H1 (cell line): Measurements from ENCODE around the gene AFF1. TPM values are rescaled to one million over a fixed set of nuclear protein-coding genes. Genes with fewer than 3 reads are reported as not detected.

Experiments used
- CTCF ChIA-PET: fragments of 300-600 bp; sonication (Branson Sonifier 250); formaldehyde crosslinking; loops from one replicate; lab custom pipeline; 2021; ENCODE audit not compliant: partially characterized antibody; lab: Charles Lee
- POLR2A ChIA-PET: fragments of 300-600 bp; sonication (Branson Sonifier 250); formaldehyde crosslinking; loops from one replicate; lab custom pipeline; 2021; ENCODE audit warnings: inconsistent platforms; ENCODE audit not compliant: partially characterized antibody; lab: Charles Lee
- DNase-seq, 2 experiments: peaks; one replicate each; pipeline versions ENCODE4 v3.0.0 to v3.0.0-alpha.2; 2010 to 2022; ENCODE audit warnings: low spot score in 2 of 2, low read depth in 1 of 2, mixed read lengths in 1 of 2
- FAIRE-seq: peaks from 2 replicates; lab custom pipeline; 2011; peaks lifted over from hg19 to GRCh38; lab: Jason Lieb, UNC
- H2AFZ ChIP-seq: 2 replicates; pipeline ENCODE4 v1.8.1; 2012; ENCODE audit warnings: low read length, inconsistent platforms
- H2AK5ac ChIP-seq: 2 replicates; pipeline ENCODE4 v1.6.1; 2013; ENCODE audit warnings: low read depth, low read length
- H2BK120ac ChIP-seq: replicated peaks from 2 replicates; pipeline ENCODE3; 2013; ENCODE audit warnings: low read depth, low read length, inconsistent platforms
- H2BK12ac ChIP-seq: 2 replicates; pipeline ENCODE4 v1.6.1; 2013; ENCODE audit warnings: low read depth, low read length
- H2BK15ac ChIP-seq: 2 replicates; pipeline ENCODE4 v1.6.1; 2013; ENCODE audit warnings: low read length
- H2BK20ac ChIP-seq: 2 replicates; pipeline ENCODE4 v1.6.1; 2013; ENCODE audit warnings: low read length
- H2BK5ac ChIP-seq: 2 replicates; pipeline ENCODE4 v1.6.1; 2013; ENCODE audit warnings: low read depth, low read length
- H3K14ac ChIP-seq: 2 replicates; pipeline ENCODE4 v1.6.1; 2013; ENCODE audit warnings: inconsistent platforms; ENCODE audit not compliant: insufficient read length
- H3K18ac ChIP-seq: 2 replicates; pipeline ENCODE4 v1.6.1; 2013; ENCODE audit warnings: low read length; ENCODE audit errors: extremely low read depth
- H3K23ac ChIP-seq: 2 replicates; pipeline ENCODE4 v1.6.1; 2013; ENCODE audit warnings: inconsistent platforms; ENCODE audit not compliant: insufficient read length
- H3K23me2 ChIP-seq: 2 replicates; pipeline ENCODE4 v1.6.1; 2013; ENCODE audit warnings: low read depth, low read length
- H3K27ac ChIP-seq: 2 replicates; pipeline ENCODE4 v1.6.1; 2011; ENCODE audit warnings: low read depth, low read length, inconsistent platforms
- H3K27me3 ChIP-seq, 4 experiments: replicated peaks in 1 of 4; 1 replicate in 1 of 4; 2 replicates in 3 of 4; pipeline versions ENCODE4 v1.6.1 to v1.8.1; 2011 to 2013; ENCODE audit warnings: low read length in 3 of 4, mild to moderate bottlenecking in 3 of 4, inconsistent platforms in 2 of 4, mixed read lengths in 2 of 4, moderate library complexity in 1 of 4; ENCODE audit not compliant: control insufficient read depth in 3 of 4, insufficient read depth in 3 of 4; ENCODE audit errors: extremely low read depth in 1 of 4
- H3K36me3 ChIP-seq, 4 experiments: 2 replicates each; pipeline versions ENCODE4 v1.6.1 to v1.8.1; 2011 to 2013; ENCODE audit warnings: mild to moderate bottlenecking in 4 of 4, low read length in 3 of 4, moderate library complexity in 2 of 4, control low read depth in 1 of 4, inconsistent platforms in 1 of 4; ENCODE audit not compliant: insufficient read depth in 4 of 4, control insufficient read depth in 2 of 4
- H3K4ac ChIP-seq: replicated peaks from 2 replicates; pipeline ENCODE3; 2013; ENCODE audit warnings: low read length, low read depth, mixed read lengths, inconsistent platforms; ENCODE audit not compliant: insufficient read length
- H3K4me1 ChIP-seq, 4 experiments: replicated peaks in 1 of 4; 1 replicate in 1 of 4; 2 replicates in 3 of 4; pipeline versions ENCODE4 v1.6.1 to v1.8.1; 2011 to 2013; ENCODE audit warnings: low read length in 3 of 4, inconsistent platforms in 2 of 4, mixed read lengths in 1 of 4; ENCODE audit not compliant: insufficient read depth in 4 of 4, control insufficient read depth in 3 of 4
- H3K4me2 ChIP-seq, 2 experiments: 2 replicates each; pipeline versions ENCODE4 v1.6.1 to v1.8.1; 2011 to 2013; ENCODE audit warnings: low read depth in 2 of 2, low read length in 2 of 2, control low read depth in 1 of 2, inconsistent platforms in 1 of 2, mild to moderate bottlenecking in 1 of 2; ENCODE audit not compliant: insufficient read depth in 1 of 2
- H3K4me3 ChIP-seq, 4 experiments: fragments of 200-600, 300-600 bp in 1 of 4; sonication (generic), shearing (Covaris generic), sonication (Bioruptor Twin) in 1 of 4; 2 replicates each; pipeline versions ENCODE4 v1.5.1 to v1.8.1; 2011 to 2016; ENCODE audit warnings: low read length in 4 of 4, low read depth in 3 of 4, control low read depth in 2 of 4, inconsistent platforms in 2 of 4, mild to moderate bottlenecking in 2 of 4, mixed read lengths in 1 of 4, moderate library complexity in 1 of 4; ENCODE audit not compliant: insufficient read depth in 2 of 4; ENCODE audit errors: extremely low read depth in 1 of 4
- H3K56ac ChIP-seq: replicated peaks from 2 replicates; pipeline ENCODE3; 2013; ENCODE audit warnings: low read depth, mild to moderate bottlenecking, mixed read lengths, low read length, inconsistent platforms; ENCODE audit not compliant: insufficient read length
- H3K79me1 ChIP-seq: 2 replicates; pipeline ENCODE4 v1.6.1; 2013; ENCODE audit warnings: low read depth, low read length, control low read depth
- H3K79me2 ChIP-seq, 2 experiments: 2 replicates each; pipeline versions ENCODE4 v1.6.1 to v1.8.1; 2012 to 2013; ENCODE audit warnings: low read length in 2 of 2, mild to moderate bottlenecking in 2 of 2, inconsistent platforms in 1 of 2; ENCODE audit not compliant: insufficient read depth in 2 of 2, control insufficient read depth in 1 of 2
- H3K9ac ChIP-seq, 4 experiments: replicated peaks in 1 of 4; 1 replicate in 1 of 4; 2 replicates in 3 of 4; pipeline versions ENCODE4 v1.6.1 to v1.8.1; 2011 to 2013; ENCODE audit warnings: low read depth in 3 of 4, low read length in 3 of 4, control low read depth in 2 of 4, mild to moderate bottlenecking in 2 of 4, moderate library complexity in 2 of 4, inconsistent platforms in 1 of 4; ENCODE audit errors: extremely low read depth in 1 of 4
- H3K9me3 ChIP-seq, 2 experiments: 2 replicates each; pipeline versions ENCODE4 v1.6.1 to v1.8.1; 2012 to 2013; ENCODE audit warnings: mild to moderate bottlenecking in 2 of 2, moderate library complexity in 2 of 2, control low read depth in 1 of 2, inconsistent platforms in 1 of 2, low read depth in 1 of 2, low read length in 1 of 2, mixed read lengths in 1 of 2; ENCODE audit not compliant: insufficient read depth in 2 of 2
- H4K20me1 ChIP-seq, 2 experiments: replicated peaks in 1 of 2; 2 replicates each; pipeline versions ENCODE3 to v1.8.1; 2011 to 2013; ENCODE audit warnings: inconsistent platforms in 2 of 2, low read length in 2 of 2, mild to moderate bottlenecking in 1 of 2; ENCODE audit not compliant: insufficient read depth in 2 of 2, control insufficient read depth in 1 of 2
- H4K5ac ChIP-seq: 2 replicates; pipeline ENCODE4 v1.6.1; 2013; ENCODE audit warnings: low read length, low read depth, mixed read lengths, inconsistent platforms; ENCODE audit not compliant: insufficient read length
- H4K8ac ChIP-seq: 2 replicates; pipeline ENCODE4 v1.8.0; 2013; ENCODE audit warnings: mild to moderate bottlenecking, moderate library complexity, low read length, inconsistent platforms; ENCODE audit not compliant: insufficient read depth; ENCODE audit errors: extremely low read depth
- H4K91ac ChIP-seq: replicated peaks from 2 replicates; pipeline ENCODE3; 2013; ENCODE audit warnings: low read length, mixed read lengths, inconsistent platforms; ENCODE audit not compliant: insufficient read length
- ASH2L ChIP-seq: fragments of 200-600, 300-600 bp; sonication (generic); IDR thresholded peaks from one replicate; pipeline ENCODE4 v1.7.1; 2017; ENCODE audit warnings: low read length
- EP300 ChIP-seq, 2 experiments: IDR thresholded peaks; 1 replicate in 1 of 2; 2 replicates in 1 of 2; pipeline ENCODE4 v1.6.1; 2011 to 2012; ENCODE audit warnings: low read depth in 2 of 2, low read length in 2 of 2, mild to moderate bottlenecking in 2 of 2, borderline replicate concordance in 1 of 2, inconsistent platforms in 1 of 2, moderate library complexity in 1 of 2
- JUND ChIP-seq: IDR thresholded peaks from 2 replicates; pipeline ENCODE4 v1.6.1; 2011; ENCODE audit warnings: mild to moderate bottlenecking, improper control_type of control experiment, low read length
- KDM1A ChIP-seq: fragments of 200-600, 300-600 bp; sonication (generic); IDR thresholded peaks from 2 replicates; pipeline ENCODE4 v1.7.1; 2016; ENCODE audit warnings: mild to moderate bottlenecking, low read length, borderline replicate concordance
- SP1 ChIP-seq: IDR thresholded peaks from 2 replicates; pipeline ENCODE4 v1.6.1; 2011; ENCODE audit warnings: low read depth, low read length
- ZNF274 ChIP-seq: IDR thresholded peaks from 2 replicates; pipeline ENCODE4 v1.7.0; 2012; ENCODE audit warnings: low read length, borderline replicate concordance; ENCODE audit errors: extremely low read depth
- WGBS, 2 experiments: shearing (Covaris generic) in 1 of 2; methylation state at CpG; one replicate each; pipeline versions ENCODE4 v1.1.6 to v1.1.7; 2013 to 2015; ENCODE audit warnings: low lambda C conversion rate in 2 of 2, mixed read lengths in 2 of 2, inconsistent platforms in 1 of 2, low coverage in 1 of 2, missing lambda C conversion rate in 1 of 2; ENCODE audit not compliant: insufficient replicate concordance in 2 of 2, insufficient coverage in 1 of 2, insufficient read length in 1 of 2; ENCODE audit errors: extremely low coverage in 1 of 2, missing lambda C conversion rate in 1 of 2; 5-methylcytosine and 5-hydroxymethylcytosine counted together
- polyA plus RNA-seq, 7 experiments: library from polyadenylated mRNA; depleted of rRNA in 3 of 7; stranded (reverse) in 5 of 7; unstranded in 2 of 7; fragments of >200 nt in 5 of 7; fragments of 200-250 nt in 2 of 7; gene quantifications; 1 replicate in 5 of 7; 2 replicates in 1 of 7; 4 replicates in 1 of 7; pipeline versions ENCODE4 v1.2.1 to v1.2.3, GENCODE V29; 2011 to 2013; ENCODE audit warnings: missing spikeins in 2 of 7, mixed read lengths in 2 of 7
- total RNA-seq: library from RNA; stranded (reverse); fragmentation: NEBNext Ultra II Directional; extraction: Animal tissue kit (Norgen Biotek cat#: 25700); gene quantifications from 2 replicates; pipeline ENCODE4 v1.2.1, GENCODE V29; 2021

Gene AFF1
- total and polyA plus RNA-seq, 2 of the 8 experiments (the other 6 are each of a cell fraction or from before 2014, with no cell fraction given) = 14.8 to 85.5 TPM

DNA sequence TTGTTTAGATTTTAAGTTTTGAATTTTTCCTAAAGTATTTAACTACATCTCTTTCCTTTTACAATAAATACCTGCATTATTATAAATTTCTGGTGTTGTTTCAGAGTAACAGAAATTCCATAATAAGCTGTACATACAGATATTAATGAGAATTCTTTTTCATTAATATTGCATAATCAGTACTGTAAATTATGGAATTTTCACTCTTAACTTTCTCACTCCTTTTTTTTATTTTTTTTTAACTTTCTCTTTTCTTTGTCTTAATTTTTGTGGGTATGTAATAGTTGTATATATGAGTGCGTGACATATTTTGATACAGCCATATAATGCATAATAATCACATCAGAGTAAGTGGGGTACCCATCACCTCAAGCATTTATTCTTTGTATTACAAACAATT lies 175.1 kb downstream of the AFF1 start:
- Histone ChIP-seq H4K8ac (no peak overlapping the region), H3K4ac (no peak overlapping the region), H4K5ac (no peak overlapping the region), H3K9me3 (no peaks in the 10 kb centered on the region), H4K91ac (no peak overlapping the region), H4K20me1 (no peaks in the 10 kb centered on the region), H3K23me2 (no peaks in the 10 kb centered on the region), H3K23ac (no peak overlapping the region), H3K79me2 (no peaks in the 10 kb centered on the region), H3K27me3 (no peaks in the 10 kb centered on the region), H3K14ac (no peak overlapping the region), H3K4me3 (no peak overlapping the region), H2BK15ac (no peak overlapping the region), H2BK120ac (no peak overlapping the region), H2BK12ac (no peak overlapping the region), H3K4me1 (peaks cover 0 to 2% (median 0%) of the 10 kb centered on the region in 4 experiments; a peak in 1 of 7 replicates), H3K9ac (no peak overlapping the region), H3K27ac (no peak overlapping the region), H3K4me2 (no peak overlapping the region), H3K79me1 (no peaks in the 10 kb centered on the region), H2AFZ (no peak overlapping the region), H3K36me3 (peaks cover 7 to 45% (median 13%) of the 10 kb centered on the region in 4 experiments), H2BK20ac (no peak overlapping the region), H2BK5ac (no peak overlapping the region), H3K56ac (no peak overlapping the region), H3K18ac (no peak overlapping the region)
- ChIA-PET POLR2A (interaction anchor here (1.0 kb wide), 1 partner anchor 10 kb away, joined by 4 read pairs; no protein-coding TSS in a partner anchor), CTCF (interaction anchor here (0.7 kb wide), 1 partner anchor 45 kb away, joined by 3 read pairs; no protein-coding TSS in a partner anchor)
- WGBS, 2 experiments = 96% methylated on average over 1 of the region's 1 CpG; no CpG with 5 or more reads in 1 of the 2 experiments
- TF ChIP-seq ASH2L (no peak), JUND (no peak), SP1 (no peak), KDM1A (no peak), ZNF274 (no peak), EP300 (IDR thresholded peaks at IDR 0.05; ENCODE audit: borderline replicate concordance in 1 of 2, low read depth in 2 of 2, low read length in 2 of 2) (no peak)
- TF ChIP-seq, all 59 proteins: peak for 0
- no peak for FAIRE-seq
- DNase-seq = no peak
- no peak overlapping the region for H2AK5ac ChIP-seq
